ENCODE data around the gene CMTM5.

- TF ChIP-seq, protein P1, sequence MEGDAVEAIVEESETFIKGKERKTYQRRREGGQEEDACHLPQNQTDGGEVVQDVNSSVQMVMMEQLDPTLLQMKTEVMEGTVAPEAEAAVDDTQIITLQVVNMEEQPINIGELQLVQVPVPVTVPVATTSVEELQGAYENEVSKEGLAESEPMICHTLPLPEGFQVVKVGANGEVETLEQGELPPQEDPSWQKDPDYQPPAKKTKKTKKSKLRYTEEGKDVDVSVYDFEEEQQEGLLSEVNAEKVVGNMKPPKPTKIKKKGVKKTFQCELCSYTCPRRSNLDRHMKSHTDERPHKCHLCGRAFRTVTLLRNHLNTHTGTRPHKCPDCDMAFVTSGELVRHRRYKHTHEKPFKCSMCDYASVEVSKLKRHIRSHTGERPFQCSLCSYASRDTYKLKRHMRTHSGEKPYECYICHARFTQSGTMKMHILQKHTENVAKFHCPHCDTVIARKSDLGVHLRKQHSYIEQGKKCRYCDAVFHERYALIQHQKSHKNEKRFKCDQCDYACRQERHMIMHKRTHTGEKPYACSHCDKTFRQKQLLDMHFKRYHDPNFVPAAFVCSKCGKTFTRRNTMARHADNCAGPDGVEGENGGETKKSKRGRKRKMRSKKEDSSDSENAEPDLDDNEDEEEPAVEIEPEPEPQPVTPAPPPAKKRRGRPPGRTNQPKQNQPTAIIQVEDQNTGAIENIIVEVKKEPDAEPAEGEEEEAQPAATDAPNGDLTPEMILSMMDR (IDR thresholded peaks at IDR 0.05; ENCODE audit: low read depth, low read length, poor library complexity, severe bottlenecking): no peak
- TF ChIP-seq EZH2phosphoT487 (IDR thresholded peaks at IDR 0.05; ENCODE audit: borderline replicate concordance, low read length): no peak
Observed at GRCh38 chr14:23351681-23352505, 25.0 kb upstream of the CMTM5 start.

All from DOHH2 (cell line).